ENCODE results near the gene PACS1.

The PACS1 gene

GRCh38 chr11:66070604-66071380 is 720 bp downstream of the PACS1 start:
- H2AFZ ChIP-seq (ENCODE audit: low read length): peak overlapping the region; percentile 41; the same call in 1 of the 2 replicates
- no peak for TF ChIP-seq CTCF (IDR thresholded peaks at IDR 0.05; ENCODE audit: low read length)
- no peak for TF ChIP-seq EZH2phosphoT487 (IDR thresholded peaks at IDR 0.05; ENCODE audit: low read length)
- TF ChIP-seq EZH2 (optimal IDR thresholded peaks at IDR 0.05; ENCODE audit: low read depth, low read length): no peak
- peak overlapping the region; percentile 75 for H3K4me3 ChIP-seq (ENCODE audit: low read length)
- H3K4me1 ChIP-seq (ENCODE audit: low read length): peaks cover 38% of the 10 kb centered on the region
- peak; percentile 20 for DNase-seq
- H3K9me3 ChIP-seq (replicated peaks; ENCODE audit: insufficient read depth, low read length): no peaks in the 10 kb centered on the region
- peaks cover 48% of the 10 kb centered on the region for H3F3A ChIP-seq (ENCODE audit: insufficient read depth, low read length)
- H3K4me2 ChIP-seq (ENCODE audit: low read depth, low read length): peak overlapping the region; percentile 88
- H3K9ac ChIP-seq (ENCODE audit: low read length): peak overlapping the region; percentile 59; the same call in 1 of the 2 replicates
- H3K27ac ChIP-seq (ENCODE audit: low read length): no peak overlapping the region
- H3K9me2 ChIP-seq (replicated peaks; ENCODE audit: insufficient read depth, low read length): no peaks in the 10 kb centered on the region
- no peaks in the 10 kb centered on the region for H3K27me3 ChIP-seq (replicated peaks; ENCODE audit: insufficient read depth, low read length)
- H3K79me2 ChIP-seq (ENCODE audit: low read length): peaks cover 54% of the 10 kb centered on the region
- H3K36me3 ChIP-seq (replicated peaks; ENCODE audit: insufficient read depth, low read length): no peaks in the 10 kb centered on the region; the same call in 1 of the 2 replicates
- H4K20me1 ChIP-seq (ENCODE audit: insufficient read depth, low read length): peaks cover 14% of the 10 kb centered on the region

GRCh38 chr11:66071381-66071801 is 1.3 kb downstream of the PACS1 start:
- TF ChIP-seq EZH2phosphoT487 (IDR thresholded peaks at IDR 0.05; ENCODE audit: low read length): no peak
- TF ChIP-seq EZH2 (optimal IDR thresholded peaks at IDR 0.05; ENCODE audit: low read depth, low read length): no peak
- no peak for TF ChIP-seq CTCF (IDR thresholded peaks at IDR 0.05; ENCODE audit: low read length)
- no peak for DNase-seq
- H3K4me3 ChIP-seq (ENCODE audit: low read length): peak overlapping the region; percentile 75

DNA sequence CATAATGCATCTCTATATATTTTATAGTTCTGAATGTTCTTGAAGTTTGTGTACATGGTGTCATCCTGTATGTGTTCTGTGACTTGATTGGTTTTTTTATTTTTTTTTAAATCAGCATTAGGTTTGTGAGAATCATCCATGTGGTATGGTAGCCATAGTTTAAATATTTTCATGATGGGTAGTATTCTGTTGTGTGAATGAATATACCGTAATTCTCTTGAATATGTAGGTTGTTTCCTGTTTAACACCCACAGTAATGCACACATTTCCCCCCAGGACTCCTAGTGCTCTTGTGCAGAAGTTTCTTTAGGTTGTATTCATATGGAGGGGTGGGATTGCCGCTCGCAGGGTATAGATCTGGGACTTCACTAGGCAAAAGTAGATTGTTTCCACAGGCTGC is 2.0 kb downstream of the PACS1 start:
- Histone ChIP-seq H3K36me3 (replicated peaks; ENCODE audit: insufficient read depth, low read length) (no peaks in the 10 kb centered on the region; the same call in 1 of the 2 replicates), H3K4me2 (ENCODE audit: low read depth, low read length) (no peak overlapping the region), H3K27ac (ENCODE audit: low read length) (no peak overlapping the region), H3K4me1 (ENCODE audit: low read length) (peaks cover 27% of the 10 kb centered on the region), H3K4me3 (ENCODE audit: low read length) (no peak overlapping the region), H3K9me2 (replicated peaks; ENCODE audit: insufficient read depth, low read length) (no peaks in the 10 kb centered on the region), H4K20me1 (ENCODE audit: insufficient read depth, low read length) (peaks cover 10% of the 10 kb centered on the region; the same call in 1 of the 2 replicates), H3K79me2 (ENCODE audit: low read length) (peaks cover 55% of the 10 kb centered on the region), H3K9me3 (replicated peaks; ENCODE audit: insufficient read depth, low read length) (no peaks in the 10 kb centered on the region), H2AFZ (ENCODE audit: low read length) (no peak overlapping the region), H3K27me3 (replicated peaks; ENCODE audit: insufficient read depth, low read length) (no peaks in the 10 kb centered on the region), H3K9ac (ENCODE audit: low read length) (no peak overlapping the region), H3F3A (ENCODE audit: insufficient read depth, low read length) (peaks cover 36% of the 10 kb centered on the region)
- TF ChIP-seq CTCF (IDR thresholded peaks at IDR 0.05; ENCODE audit: low read length) (no peak), EZH2 (optimal IDR thresholded peaks at IDR 0.05; ENCODE audit: low read depth, low read length) (no peak)
- no peak for DNase-seq

More at GRCh38 chr11:66071381-66071801, 1.3 kb downstream of the PACS1 start:
- Histone ChIP-seq H4K20me1 (ENCODE audit: insufficient read depth, low read length) (peaks cover 14% of the 10 kb centered on the region), H3F3A (ENCODE audit: insufficient read depth, low read length) (peaks cover 43% of the 10 kb centered on the region), H2AFZ (ENCODE audit: low read length) (no peak overlapping the region), H3K27ac (ENCODE audit: low read length) (no peak overlapping the region), H3K36me3 (replicated peaks; ENCODE audit: insufficient read depth, low read length) (no peaks in the 10 kb centered on the region; the same call in 1 of the 2 replicates), H3K9me2 (replicated peaks; ENCODE audit: insufficient read depth, low read length) (no peaks in the 10 kb centered on the region), H3K9me3 (replicated peaks; ENCODE audit: insufficient read depth, low read length) (no peaks in the 10 kb centered on the region), H3K9ac (ENCODE audit: low read length) (peak overlapping the region; percentile 59; the same call in 1 of the 2 replicates), H3K4me2 (ENCODE audit: low read depth, low read length) (peak overlapping the region; percentile 88), H3K79me2 (ENCODE audit: low read length) (peaks cover 53% of the 10 kb centered on the region), H3K4me1 (ENCODE audit: low read length) (peaks cover 33% of the 10 kb centered on the region), H3K27me3 (replicated peaks; ENCODE audit: insufficient read depth, low read length) (no peaks in the 10 kb centered on the region)

Measured in MM.1S (cell line).